HepG2 (cell line): Measurements from ENCODE around the gene CERS6. TPM values are rescaled to one million over a fixed set of nuclear protein-coding genes. Genes with fewer than 3 reads are reported as not detected.

Source experiments
- AGO1 ChIP-seq: fragments of 200-400 bp; formaldehyde crosslinking; IDR thresholded peaks from 2 replicates; pipeline ENCODE4 v1.6.1; 2017; ENCODE audit warnings: mild to moderate bottlenecking, low read depth, low read length, moderate library complexity; ENCODE audit not compliant: poor library complexity, severe bottlenecking
- CHD4 ChIP-seq: fragments of 200-600 bp; sonication (generic); IDR thresholded peaks from 2 replicates; pipeline ENCODE4 v1.7.0; 2017; ENCODE audit warnings: mild to moderate bottlenecking, low read length, borderline replicate concordance
- ELF4 ChIP-seq: sonication (generic); formaldehyde crosslinking; IDR thresholded peaks from 2 replicates; pipeline ENCODE4 v1.5.0; 2020; ENCODE audit warnings: missing genetic modification reagents, mild to moderate bottlenecking, moderate library complexity, borderline replicate concordance
- EZH2 ChIP-seq: conservative IDR thresholded peaks from 2 replicates; pipeline ENCODE4 v1.6.1; 2012; ENCODE audit warnings: mild to moderate bottlenecking, low read depth, low read length, moderate library complexity
- GATAD1 ChIP-seq: IDR thresholded peaks from 2 replicates; pipeline ENCODE4 v1.6.1; 2016; ENCODE audit warnings: missing genetic modification reagents, missing compliant biosample characterization
- JUN ChIP-seq: sonication (generic); formaldehyde crosslinking; IDR thresholded peaks from 2 replicates; pipeline ENCODE4 v1.4.0; 2020; ENCODE audit warnings: mild to moderate bottlenecking, missing genetic modification reagents
- NAIF1 ChIP-seq: sonication (generic); formaldehyde crosslinking; IDR thresholded peaks from 2 replicates; pipeline ENCODE4 v1.5.0; 2020; ENCODE audit warnings: mild to moderate bottlenecking, missing genetic modification reagents, borderline replicate concordance
- RBAK ChIP-seq: sonication (generic); formaldehyde crosslinking; IDR thresholded peaks from 2 replicates; pipeline ENCODE4 v1.5.1; 2020; ENCODE audit warnings: mild to moderate bottlenecking, missing genetic modification reagents
- REL ChIP-seq: sonication (generic); formaldehyde crosslinking; conservative IDR thresholded peaks from 2 replicates; pipeline ENCODE4 v1.8.0; 2022; ENCODE audit warnings: mild to moderate bottlenecking, missing genetic modification reagents, moderate library complexity
- RFXANK ChIP-seq: IDR thresholded peaks from 2 replicates; pipeline ENCODE4 v1.6.1; 2016
- U2AF1 ChIP-seq: fragments of 200-400 bp; formaldehyde crosslinking; optimal IDR thresholded peaks from 2 replicates; pipeline ENCODE3; 2017; ENCODE audit warnings: mild to moderate bottlenecking, low read depth, low read length
- ZC3H4 ChIP-seq: sonication (generic); formaldehyde crosslinking; IDR thresholded peaks from 2 replicates; pipeline ENCODE4 v1.4.0; 2020; ENCODE audit warnings: missing genetic modification reagents, borderline replicate concordance
- ZFX ChIP-seq: sonication (generic); formaldehyde crosslinking; IDR thresholded peaks from 2 replicates; pipeline ENCODE4 v1.4.0; 2020; ENCODE audit warnings: mild to moderate bottlenecking, low read depth, missing genetic modification reagents, moderate library complexity
- ZNF121 ChIP-seq: sonication (generic); formaldehyde crosslinking; IDR thresholded peaks from 2 replicates; pipeline ENCODE4 v1.5.0; 2020; ENCODE audit warnings: mild to moderate bottlenecking, missing genetic modification reagents
- ZNF180 ChIP-seq: sonication (generic); formaldehyde crosslinking; IDR thresholded peaks from 2 replicates; pipeline ENCODE4 v1.4.0; 2020; ENCODE audit warnings: low read depth, missing genetic modification reagents, borderline replicate concordance
- ZNF33B ChIP-seq: sonication (generic); formaldehyde crosslinking; IDR thresholded peaks from 2 replicates; pipeline ENCODE4 v1.5.1; 2020; ENCODE audit warnings: mild to moderate bottlenecking, missing genetic modification reagents
- ZNF354B ChIP-seq: sonication (generic); formaldehyde crosslinking; IDR thresholded peaks from 2 replicates; pipeline ENCODE4 v1.8.0; 2022; ENCODE audit warnings: mild to moderate bottlenecking, missing genetic modification reagents
- ZNF577 ChIP-seq: sonication (generic); formaldehyde crosslinking; IDR thresholded peaks from 2 replicates; pipeline ENCODE4 v1.4.0; 2020; ENCODE audit warnings: mild to moderate bottlenecking, low read depth, missing genetic modification reagents, borderline replicate concordance
- ZNF589 ChIP-seq: sonication (generic); formaldehyde crosslinking; conservative IDR thresholded peaks from 2 replicates; pipeline ENCODE4 v1.8.0; 2022; ENCODE audit warnings: mild to moderate bottlenecking, moderate library complexity, missing genetic modification reagents
- ZNF781 ChIP-seq: sonication (generic); formaldehyde crosslinking; IDR thresholded peaks from 2 replicates; pipeline ENCODE4 v1.5.1; 2020; ENCODE audit warnings: borderline replicate concordance, mild to moderate bottlenecking, missing genetic modification reagents; ENCODE audit errors: not compliant biosample characterization
- ZNF891 ChIP-seq: sonication (generic); formaldehyde crosslinking; IDR thresholded peaks from 2 replicates; pipeline ENCODE4 v1.5.0; 2020; ENCODE audit warnings: mild to moderate bottlenecking, missing genetic modification reagents
- ZSCAN12 ChIP-seq: sonication (generic); formaldehyde crosslinking; IDR thresholded peaks from 2 replicates; pipeline ENCODE4 v1.9.0; 2021; ENCODE audit warnings: mild to moderate bottlenecking, missing genetic modification reagents
- polyA plus RNA-seq, 8 experiments: library from polyadenylated mRNA; depleted of rRNA in 3 of 8; stranded (reverse) in 7 of 8; unstranded in 1 of 8; fragments of >200 nt; fragmentation: Illumina TruSeq in 4 of 8; extraction: Trizol in 4 of 8; gene quantifications; 2 replicates each; pipeline versions ENCODE4 v1.2.1 to v1.2.3, GENCODE V29; 2011 to 2016; ENCODE audit warnings: low read depth in 4 of 8, missing spikeins in 1 of 8, mixed read lengths in 1 of 8; ENCODE audit not compliant: insufficient read depth in 1 of 8
- total RNA-seq, 5 experiments: library from RNA; depleted of rRNA; stranded (reverse); fragments of >200 nt; fragmentation: Illumina TruSeq; extraction: Trizol; gene quantifications; 2 replicates each; pipeline ENCODE4 v1.2.3, GENCODE V29; 2016; ENCODE audit warnings: low read depth in 1 of 5
- TF ChIP-seq, protein P1 (sequence below): sonication (generic); formaldehyde crosslinking; conservative IDR thresholded peaks from 2 replicates; pipeline ENCODE4 v1.8.0; 2022; ENCODE audit warnings: missing genetic modification reagents
- TF ChIP-seq, protein P2 (sequence below): sonication (generic); formaldehyde crosslinking; IDR thresholded peaks from 2 replicates; pipeline ENCODE4 v1.4.0; 2020; ENCODE audit warnings: mild to moderate bottlenecking, missing genetic modification reagents
- TF ChIP-seq, protein P3 (sequence below): sonication (generic); formaldehyde crosslinking; IDR thresholded peaks from 2 replicates; pipeline ENCODE4 v1.8.0; 2022; ENCODE audit warnings: mild to moderate bottlenecking, missing genetic modification reagents, moderate library complexity
- TF ChIP-seq, protein P4 (sequence below): sonication (generic); formaldehyde crosslinking; IDR thresholded peaks from 2 replicates; pipeline ENCODE4 v1.5.0; 2020; ENCODE audit warnings: mild to moderate bottlenecking, low read depth, missing genetic modification reagents, borderline replicate concordance
- TF ChIP-seq, protein P5 (sequence below): sonication (generic); formaldehyde crosslinking; IDR thresholded peaks from 2 replicates; pipeline ENCODE4 v1.8.0; 2022; ENCODE audit warnings: mild to moderate bottlenecking, missing genetic modification reagents, borderline replicate concordance

CERS6 gene
- total and polyA plus RNA-seq, 2 of the 13 experiments (the other 11 are each of a cell fraction or from before 2014, with no cell fraction given), result 10.1 to 20.3 TPM

DNA sequence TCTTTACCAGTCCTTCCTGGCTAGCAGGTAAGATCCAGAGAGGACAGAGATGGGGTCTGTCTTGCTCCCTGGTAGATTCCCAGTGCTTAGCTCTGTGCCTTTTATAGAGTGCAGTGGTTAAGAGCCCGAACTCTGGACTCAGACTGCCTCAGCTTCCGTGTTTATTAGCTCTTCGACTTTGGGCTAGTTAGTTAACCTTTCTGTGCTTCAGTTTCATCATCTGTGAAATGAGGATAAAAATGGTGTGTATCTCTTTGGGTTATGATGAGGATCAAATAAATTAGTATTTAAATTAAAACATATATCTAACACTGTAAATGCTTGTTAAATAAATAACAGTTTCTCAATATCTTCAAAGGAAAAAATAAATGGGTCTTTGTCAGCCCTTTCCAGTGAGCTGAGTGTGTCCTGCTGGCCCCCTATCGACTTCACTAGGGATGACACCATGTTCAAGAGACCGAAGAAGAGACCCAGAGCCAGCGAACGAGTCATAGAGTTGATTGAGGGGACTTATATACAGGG lies 38.2 kb downstream of the CERS6 start (continued):
- TF ChIP-seq, protein P1, sequence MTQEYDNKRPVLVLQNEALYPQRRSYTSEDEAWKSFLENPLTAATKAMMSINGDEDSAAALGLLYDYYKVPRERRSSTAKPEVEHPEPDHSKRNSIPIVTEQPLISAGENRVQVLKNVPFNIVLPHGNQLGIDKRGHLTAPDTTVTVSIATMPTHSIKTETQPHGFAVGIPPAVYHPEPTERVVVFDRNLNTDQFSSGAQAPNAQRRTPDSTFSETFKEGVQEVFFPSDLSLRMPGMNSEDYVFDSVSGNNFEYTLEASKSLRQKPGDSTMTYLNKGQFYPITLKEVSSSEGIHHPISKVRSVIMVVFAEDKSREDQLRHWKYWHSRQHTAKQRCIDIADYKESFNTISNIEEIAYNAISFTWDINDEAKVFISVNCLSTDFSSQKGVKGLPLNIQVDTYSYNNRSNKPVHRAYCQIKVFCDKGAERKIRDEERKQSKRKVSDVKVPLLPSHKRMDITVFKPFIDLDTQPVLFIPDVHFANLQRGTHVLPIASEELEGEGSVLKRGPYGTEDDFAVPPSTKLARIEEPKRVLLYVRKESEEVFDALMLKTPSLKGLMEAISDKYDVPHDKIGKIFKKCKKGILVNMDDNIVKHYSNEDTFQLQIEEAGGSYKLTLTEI (CRISPR knock-in tag), result no peak
- TF ChIP-seq ZFX (CRISPR knock-in tag), result no peak
- no peak for TF ChIP-seq ZNF354B
- TF ChIP-seq REL (CRISPR knock-in tag), result no peak
- TF ChIP-seq U2AF1, result no peak
- TF ChIP-seq ZNF180, result no peak
- TF ChIP-seq ZNF121 (CRISPR knock-in tag), result no peak
- TF ChIP-seq AGO1, result no peak
- no peak for TF ChIP-seq RBAK (CRISPR knock-in tag)
- TF ChIP-seq ZNF33B, result no peak
- TF ChIP-seq ELF4 (CRISPR knock-in tag), result no peak
- TF ChIP-seq, protein P2, sequence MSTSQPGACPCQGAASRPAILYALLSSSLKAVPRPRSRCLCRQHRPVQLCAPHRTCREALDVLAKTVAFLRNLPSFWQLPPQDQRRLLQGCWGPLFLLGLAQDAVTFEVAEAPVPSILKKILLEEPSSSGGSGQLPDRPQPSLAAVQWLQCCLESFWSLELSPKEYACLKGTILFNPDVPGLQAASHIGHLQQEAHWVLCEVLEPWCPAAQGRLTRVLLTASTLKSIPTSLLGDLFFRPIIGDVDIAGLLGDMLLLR (CRISPR knock-in tag), result no peak
- no peak for TF ChIP-seq ZNF589 (CRISPR knock-in tag)
- TF ChIP-seq, protein P3, sequence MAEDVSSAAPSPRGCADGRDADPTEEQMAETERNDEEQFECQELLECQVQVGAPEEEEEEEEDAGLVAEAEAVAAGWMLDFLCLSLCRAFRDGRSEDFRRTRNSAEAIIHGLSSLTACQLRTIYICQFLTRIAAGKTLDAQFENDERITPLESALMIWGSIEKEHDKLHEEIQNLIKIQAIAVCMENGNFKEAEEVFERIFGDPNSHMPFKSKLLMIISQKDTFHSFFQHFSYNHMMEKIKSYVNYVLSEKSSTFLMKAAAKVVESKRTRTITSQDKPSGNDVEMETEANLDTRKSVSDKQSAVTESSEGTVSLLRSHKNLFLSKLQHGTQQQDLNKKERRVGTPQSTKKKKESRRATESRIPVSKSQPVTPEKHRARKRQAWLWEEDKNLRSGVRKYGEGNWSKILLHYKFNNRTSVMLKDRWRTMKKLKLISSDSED, result no peak
- TF ChIP-seq ZNF781 (CRISPR knock-in tag), result no peak
- no peak for TF ChIP-seq ZSCAN12 (CRISPR knock-in tag)
- no peak for TF ChIP-seq ZNF891 (CRISPR knock-in tag)
- TF ChIP-seq, protein P4, sequence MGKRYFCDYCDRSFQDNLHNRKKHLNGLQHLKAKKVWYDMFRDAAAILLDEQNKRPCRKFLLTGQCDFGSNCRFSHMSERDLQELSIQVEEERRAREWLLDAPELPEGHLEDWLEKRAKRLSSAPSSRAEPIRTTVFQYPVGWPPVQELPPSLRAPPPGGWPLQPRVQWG, result no peak
- TF ChIP-seq RFXANK (CRISPR knock-in tag), result no peak
- no peak for TF ChIP-seq JUN (CRISPR knock-in tag)
- no peak for TF ChIP-seq ZC3H4 (CRISPR knock-in tag)
- TF ChIP-seq CHD4, result peak; percentile 46; the same call in 1 of the 2 replicates
- no peak for TF ChIP-seq EZH2
- TF ChIP-seq NAIF1 (CRISPR knock-in tag), result no peak
- TF ChIP-seq, protein P5, sequence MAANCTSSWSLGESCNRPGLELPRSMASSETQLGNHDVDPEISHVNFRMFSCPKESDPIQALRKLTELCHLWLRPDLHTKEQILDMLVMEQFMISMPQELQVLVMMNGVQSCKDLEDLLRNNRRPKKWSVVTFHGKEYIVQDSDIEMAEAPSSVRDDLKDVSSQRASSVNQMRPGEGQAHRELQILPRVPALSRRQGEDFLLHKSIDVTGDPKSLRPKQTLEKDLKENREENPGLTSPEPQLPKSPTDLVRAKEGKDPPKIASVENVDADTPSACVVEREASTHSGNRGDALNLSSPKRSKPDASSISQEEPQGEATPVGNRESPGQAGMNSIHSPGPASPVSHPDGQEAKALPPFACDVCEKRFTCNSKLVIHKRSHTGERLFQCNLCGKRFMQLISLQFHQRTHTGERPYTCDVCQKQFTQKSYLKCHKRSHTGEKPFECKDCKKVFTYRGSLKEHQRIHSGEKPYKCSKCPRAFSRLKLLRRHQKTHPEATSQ (CRISPR knock-in tag), result no peak
- 0 out of 2 replicates have a peak, but pooled peaks have one; percentile 36 for TF ChIP-seq GATAD1 (CRISPR knock-in tag)
- no peak for TF ChIP-seq ZNF577 (CRISPR knock-in tag)
